KMS-11 (cell line): ENCODE results near the gene LOXHD1.
A peak's percentile ranks its signal among the peaks of the same experiment; 100 is the strongest.

ENCODE experiments used
- H2AFZ ChIP-seq: fragments of 200-600 bp; sonication (generic); 2 replicates; pipeline ENCODE4 v1.6.1; 2016; ENCODE audit warnings: antibody characterized with exemption, mixed run types, low read depth
- H3K27ac ChIP-seq: fragments of 200-600 bp; sonication (generic); 2 replicates; pipeline ENCODE4 v1.6.1; 2016; ENCODE audit warnings: mild to moderate bottlenecking, mixed run types
- H3K27me3 ChIP-seq: fragments of 200-600 bp; sonication (generic); 2 replicates; pipeline ENCODE4 v1.6.1; 2017; ENCODE audit warnings: mild to moderate bottlenecking, low read depth, mixed run types, moderate library complexity; ENCODE audit not compliant: insufficient read depth
- H3K36me3 ChIP-seq: fragments of 200-600 bp; sonication (generic); 2 replicates; pipeline ENCODE4 v1.6.1; 2017; ENCODE audit warnings: mild to moderate bottlenecking, mixed run types; ENCODE audit not compliant: insufficient read depth
- H3K4me1 ChIP-seq: fragments of 200-600 bp; sonication (generic); 2 replicates; pipeline ENCODE4 v1.6.1; 2016; ENCODE audit warnings: mild to moderate bottlenecking, low read depth, mixed run types; ENCODE audit not compliant: poor library complexity, severe bottlenecking
- H3K4me2 ChIP-seq: fragments of 200-600 bp; sonication (generic); 2 replicates; pipeline ENCODE4 v1.7.0; 2016; ENCODE audit warnings: mild to moderate bottlenecking, mixed run types
- H3K4me3 ChIP-seq: fragments of 200-600 bp; sonication (generic); IDR thresholded peaks from 2 replicates; pipeline ENCODE4 v1.6.1; 2017; ENCODE audit warnings: low read depth, low read length, mixed read lengths; ENCODE audit not compliant: insufficient read depth
- H3K79me2 ChIP-seq: fragments of 200-600 bp; sonication (generic); 2 replicates; pipeline ENCODE4 v1.6.1; 2016; ENCODE audit warnings: low read depth, mixed run types; ENCODE audit not compliant: insufficient read depth
- H3K9ac ChIP-seq: fragments of 200-600 bp; sonication (generic); 2 replicates; pipeline ENCODE4 v1.6.1; 2016; ENCODE audit warnings: mild to moderate bottlenecking, mixed run types
- H4K20me1 ChIP-seq: fragments of 200-600 bp; sonication (generic); 2 replicates; pipeline ENCODE4 v1.6.1; 2016; ENCODE audit warnings: mild to moderate bottlenecking, mixed run types; ENCODE audit not compliant: insufficient read depth
- TF ChIP-seq, protein P1 (sequence below): fragments of 200-600 bp; sonication (generic); conservative IDR thresholded peaks from 2 replicates; pipeline ENCODE4 v1.6.1; 2017; ENCODE audit warnings: low read depth, mild to moderate bottlenecking, antibody characterized with exemption, low read length, moderate library complexity, mixed read lengths

LOXHD1 gene

DNA sequence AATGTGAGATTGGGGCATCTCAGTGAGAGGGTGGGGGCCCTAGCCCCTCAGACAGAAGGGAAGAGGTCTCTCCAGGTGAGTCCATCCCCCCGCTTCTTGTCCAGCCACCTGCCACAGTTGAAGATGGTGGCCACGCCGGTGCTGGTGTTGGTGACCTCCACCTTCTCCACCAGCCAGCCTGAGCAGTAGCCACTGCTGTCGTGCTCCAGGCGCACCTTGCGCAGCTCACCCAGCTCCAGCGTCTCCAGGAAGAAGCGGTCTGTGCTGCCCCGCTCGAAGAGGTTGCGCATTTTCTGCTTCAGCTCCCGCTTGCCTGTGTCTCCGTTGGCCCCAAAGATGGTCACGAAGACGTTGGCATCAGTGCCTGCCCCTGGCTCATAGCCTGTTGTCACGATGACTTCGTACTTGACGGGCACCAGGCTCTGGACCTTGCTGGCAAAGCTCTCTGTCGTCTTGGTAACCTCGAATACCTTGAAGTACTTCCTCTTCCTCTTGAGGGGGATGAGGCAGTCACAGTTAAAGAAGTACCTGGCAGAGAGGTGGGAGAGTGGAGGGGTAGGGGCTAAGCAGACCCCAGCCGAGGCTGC lies 179.5 kb downstream of the LOXHD1 start:
- no peak overlapping the region for H3K4me3 ChIP-seq
- H3K79me2 ChIP-seq: no peaks in the 10 kb centered on the region
- no peaks in the 10 kb centered on the region for H4K20me1 ChIP-seq
- H3K27ac ChIP-seq: no peak overlapping the region
- no peak overlapping the region for H3K4me2 ChIP-seq
- H2AFZ ChIP-seq: no peak overlapping the region
- no peak overlapping the region for H3K9ac ChIP-seq
- no peaks in the 10 kb centered on the region for H3K36me3 ChIP-seq
- TF ChIP-seq, protein P1, sequence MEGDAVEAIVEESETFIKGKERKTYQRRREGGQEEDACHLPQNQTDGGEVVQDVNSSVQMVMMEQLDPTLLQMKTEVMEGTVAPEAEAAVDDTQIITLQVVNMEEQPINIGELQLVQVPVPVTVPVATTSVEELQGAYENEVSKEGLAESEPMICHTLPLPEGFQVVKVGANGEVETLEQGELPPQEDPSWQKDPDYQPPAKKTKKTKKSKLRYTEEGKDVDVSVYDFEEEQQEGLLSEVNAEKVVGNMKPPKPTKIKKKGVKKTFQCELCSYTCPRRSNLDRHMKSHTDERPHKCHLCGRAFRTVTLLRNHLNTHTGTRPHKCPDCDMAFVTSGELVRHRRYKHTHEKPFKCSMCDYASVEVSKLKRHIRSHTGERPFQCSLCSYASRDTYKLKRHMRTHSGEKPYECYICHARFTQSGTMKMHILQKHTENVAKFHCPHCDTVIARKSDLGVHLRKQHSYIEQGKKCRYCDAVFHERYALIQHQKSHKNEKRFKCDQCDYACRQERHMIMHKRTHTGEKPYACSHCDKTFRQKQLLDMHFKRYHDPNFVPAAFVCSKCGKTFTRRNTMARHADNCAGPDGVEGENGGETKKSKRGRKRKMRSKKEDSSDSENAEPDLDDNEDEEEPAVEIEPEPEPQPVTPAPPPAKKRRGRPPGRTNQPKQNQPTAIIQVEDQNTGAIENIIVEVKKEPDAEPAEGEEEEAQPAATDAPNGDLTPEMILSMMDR: no peak
- no peaks in the 10 kb centered on the region for H3K27me3 ChIP-seq
- peaks cover 6% of the 10 kb centered on the region for H3K4me1 ChIP-seq

- Histone ChIP-seq H4K20me1 (no peaks in the 10 kb centered on the region), H3K4me3 (no peak overlapping the region), H3K4me2 (no peak overlapping the region; the same call in 1 of the 2 replicates), H3K4me1 (peaks cover 6% of the 10 kb centered on the region), H2AFZ (no peak overlapping the region), H3K27me3 (no peaks in the 10 kb centered on the region), H3K79me2 (no peaks in the 10 kb centered on the region), H3K9ac (no peak overlapping the region), H3K27ac (no peak overlapping the region), H3K36me3 (no peaks in the 10 kb centered on the region)
- TF ChIP-seq, protein P1: no peak
Observed at GRCh38 chr18:46475390-46475752, 181.6 kb downstream of the LOXHD1 start.

- Histone ChIP-seq H3K4me2 (no peak overlapping the region; the same call in 1 of the 2 replicates), H3K4me3 (no peak overlapping the region), H3K36me3 (no peaks in the 10 kb centered on the region), H4K20me1 (no peaks in the 10 kb centered on the region), H3K27me3 (no peaks in the 10 kb centered on the region), H3K4me1 (peaks cover 6% of the 10 kb centered on the region), H2AFZ (peak overlapping the region; percentile 12; the same call in 1 of the 2 replicates), H3K79me2 (no peaks in the 10 kb centered on the region), H3K27ac (no peak overlapping the region; the same call in 1 of the 2 replicates), H3K9ac (no peak overlapping the region)
- TF ChIP-seq, protein P1: no peak
Observed at GRCh38 chr18:46474487-46475389, 182.3 kb downstream of the LOXHD1 start.

DNA sequence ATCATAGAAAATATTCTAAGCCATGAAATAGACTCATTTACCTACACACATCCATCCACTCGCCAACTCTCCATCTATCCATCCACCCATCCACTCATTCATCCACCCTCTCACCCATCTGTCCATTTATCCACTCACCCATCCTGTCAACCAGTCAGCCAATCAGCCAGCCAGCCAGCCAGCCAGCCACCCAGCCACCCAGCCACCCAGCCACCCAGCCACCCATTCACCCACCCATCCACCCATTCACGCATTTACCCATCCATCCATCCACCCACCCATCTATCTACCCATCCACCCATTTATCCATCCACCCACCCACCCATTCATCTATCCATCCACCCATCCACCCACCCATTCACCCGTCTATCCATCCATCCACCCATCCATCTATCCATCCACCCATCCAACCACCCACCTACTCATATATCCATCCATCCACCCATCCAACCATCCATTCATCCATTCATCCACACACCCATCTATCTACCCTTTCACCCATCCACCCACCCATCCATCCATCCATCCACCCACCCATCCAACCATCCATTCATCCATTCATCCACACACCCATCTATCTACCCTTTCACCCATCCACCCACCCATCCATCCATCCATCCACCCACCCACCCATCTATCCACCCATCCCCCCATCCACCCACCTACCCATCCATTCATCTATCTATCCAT lies 185.1 kb downstream of the LOXHD1 start:
- no peaks in the 10 kb centered on the region for H4K20me1 ChIP-seq
- H3K4me2 ChIP-seq: no peak overlapping the region
- no peaks in the 10 kb centered on the region for H3K36me3 ChIP-seq
- no peak overlapping the region for H3K27ac ChIP-seq
- no peak overlapping the region for H3K9ac ChIP-seq
- H3K27me3 ChIP-seq: no peaks in the 10 kb centered on the region
- TF ChIP-seq, protein P1: no peak
- no peak overlapping the region for H3K4me3 ChIP-seq
- H2AFZ ChIP-seq: no peak overlapping the region
- H3K4me1 ChIP-seq: peaks cover 6% of the 10 kb centered on the region
- H3K79me2 ChIP-seq: no peaks in the 10 kb centered on the region
